HFFc6 (cell line): ENCODE measurements around the gene IGFN1. TPM values are rescaled to one million over a fixed set of nuclear protein-coding genes. Genes with fewer than 3 reads are reported as not detected.

Experiments
- DNase-seq: peaks from one replicate; pipeline ENCODE4 v3.0.0-alpha.2; 2018
- H3K27ac Mint-ChIP-seq: 2 replicates; pipeline ENCODE4 v1.8.0; 2020; ENCODE audit warnings: mild to moderate bottlenecking, mixed read lengths
- H3K27me3 Mint-ChIP-seq: 2 replicates; pipeline ENCODE4 v1.8.0; 2021; ENCODE audit warnings: mild to moderate bottlenecking, moderate library complexity, mixed read lengths; ENCODE audit not compliant: insufficient read depth
- H3K36me3 Mint-ChIP-seq: 2 replicates; pipeline ENCODE4 v1.8.0; 2021; ENCODE audit warnings: low read depth, mixed read lengths
- H3K4me1 Mint-ChIP-seq: 2 replicates; pipeline ENCODE4 v1.8.0; 2020; ENCODE audit warnings: low read depth, mixed read lengths
- H3K4me3 Mint-ChIP-seq: 2 replicates; pipeline ENCODE4 v1.8.0; 2020; ENCODE audit warnings: mild to moderate bottlenecking, moderate library complexity, mixed read lengths
- H3K9me3 Mint-ChIP-seq: 2 replicates; pipeline ENCODE4 v1.8.0; 2020; ENCODE audit warnings: mild to moderate bottlenecking, mixed read lengths
- CTCF ChIP-seq: fragments of 200-600 bp; sonication (generic); IDR thresholded peaks from 2 replicates; pipeline ENCODE4 v1.5.0; 2021; ENCODE audit warnings: antibody characterized with exemption, mild to moderate bottlenecking
- total RNA-seq, 6 experiments: library from RNA; stranded (reverse); fragmentation: NEBNext Ultra II Directional; extraction: Animal tissue kit (Norgen Biotek cat#: 25700); gene quantifications; 2 replicates in 1 of 6; 3 replicates in 5 of 6; pipeline ENCODE4 v1.2.3, GENCODE V29; 2021

IGFN1 gene
- total RNA-seq, 6 experiments from 2014 or later = not detected

- TF ChIP-seq CTCF = no peak
- Mint-ChIP-seq H3K36me3 (no peaks in the 10 kb centered on the region), H3K4me1 (peaks cover 17% of the 10 kb centered on the region), H3K27ac (no peak overlapping the region), H3K4me3 (no peak overlapping the region), H3K9me3 (no peaks in the 10 kb centered on the region), H3K27me3 (peaks cover 18% of the 10 kb centered on the region)
- no peak for DNase-seq
Measured at GRCh38 chr1:201167041-201167991, 23.3 kb upstream of the IGFN1 start.

DNA sequence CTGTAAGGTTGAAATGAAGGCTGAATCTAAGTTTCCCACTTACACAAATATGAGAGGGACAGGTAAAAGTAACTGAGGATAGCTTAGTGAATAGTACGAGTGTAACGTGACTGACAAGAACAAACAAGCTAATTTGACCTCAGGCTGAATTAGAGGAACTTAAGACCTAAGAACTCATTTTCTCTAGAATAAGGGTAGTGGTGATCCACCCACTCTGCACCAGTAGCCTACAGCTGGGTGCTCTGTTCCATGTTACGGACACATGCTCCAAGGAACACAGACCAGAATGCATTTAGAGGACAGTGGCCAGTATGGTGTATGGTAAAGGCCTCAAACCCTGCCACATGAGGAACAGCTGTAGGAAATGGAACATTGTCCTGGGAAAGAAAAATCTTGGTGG, 21.4 kb upstream of the IGFN1 start:
- H3K36me3 Mint-ChIP-seq = no peaks in the 10 kb centered on the region
- H3K4me3 Mint-ChIP-seq = no peak overlapping the region; the same call in 1 of the 2 replicates
- peaks cover 25% of the 10 kb centered on the region for H3K4me1 Mint-ChIP-seq
- no peak overlapping the region for H3K27ac Mint-ChIP-seq
- no peak for TF ChIP-seq CTCF
- no peaks in the 10 kb centered on the region for H3K9me3 Mint-ChIP-seq
- H3K27me3 Mint-ChIP-seq = peaks cover 15% of the 10 kb centered on the region
- DNase-seq = no peak

GRCh38 chr1:201169971-201170532, 20.6 kb upstream of the IGFN1 start:
- H3K4me1 Mint-ChIP-seq = peaks cover 25% of the 10 kb centered on the region
- no peaks in the 10 kb centered on the region for H3K36me3 Mint-ChIP-seq
- no peaks in the 10 kb centered on the region for H3K9me3 Mint-ChIP-seq
- peak overlapping the region; percentile 40; the same call in 1 of the 2 replicates for H3K27ac Mint-ChIP-seq
- H3K4me3 Mint-ChIP-seq = peak overlapping the region; percentile 87
- no peak for TF ChIP-seq CTCF
- DNase-seq = no peak
- peaks cover 18% of the 10 kb centered on the region for H3K27me3 Mint-ChIP-seq

GRCh38 chr1:201170533-201171062, 20.0 kb upstream of the IGFN1 start:
- Mint-ChIP-seq H3K4me1 (peaks cover 25% of the 10 kb centered on the region), H3K36me3 (no peaks in the 10 kb centered on the region), H3K27ac (peak overlapping the region; percentile 40), H3K4me3 (peak overlapping the region; percentile 87), H3K27me3 (peaks cover 15% of the 10 kb centered on the region), H3K9me3 (no peaks in the 10 kb centered on the region)
- peak; percentile 84 for DNase-seq
- no peak for TF ChIP-seq CTCF

- Mint-ChIP-seq H3K4me3 (peak overlapping the region; percentile 87), H3K27ac (peak overlapping the region; percentile 40), H3K4me1 (peaks cover 25% of the 10 kb centered on the region), H3K27me3 (peaks cover 9% of the 10 kb centered on the region), H3K9me3 (no peaks in the 10 kb centered on the region), H3K36me3 (no peaks in the 10 kb centered on the region)
- DNase-seq = peak; percentile 47
- TF ChIP-seq CTCF = peak; percentile 70
Measured at GRCh38 chr1:201171063-201172036, 19.3 kb upstream of the IGFN1 start.
